ENCODE data around the gene FAF1.

Gene FAF1

DNA sequence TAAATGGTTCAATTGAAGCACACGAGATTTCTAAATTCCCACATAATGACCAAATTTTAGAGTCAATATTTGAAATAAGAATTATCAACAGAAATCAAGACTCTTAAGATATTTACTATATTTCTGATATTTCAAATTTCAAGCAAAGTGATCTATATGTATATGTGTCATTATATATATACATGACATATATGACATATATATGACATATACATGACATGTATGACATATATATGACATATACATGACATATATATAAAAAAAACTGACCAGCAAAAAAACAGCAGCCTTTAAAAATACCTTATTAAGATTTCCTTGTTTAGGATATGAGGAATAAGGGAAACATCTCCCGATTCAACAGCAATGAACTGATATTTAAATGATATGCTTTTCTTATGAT, 266.2 kb downstream of the FAF1 start:
- DNase-seq, result no peak

DNA sequence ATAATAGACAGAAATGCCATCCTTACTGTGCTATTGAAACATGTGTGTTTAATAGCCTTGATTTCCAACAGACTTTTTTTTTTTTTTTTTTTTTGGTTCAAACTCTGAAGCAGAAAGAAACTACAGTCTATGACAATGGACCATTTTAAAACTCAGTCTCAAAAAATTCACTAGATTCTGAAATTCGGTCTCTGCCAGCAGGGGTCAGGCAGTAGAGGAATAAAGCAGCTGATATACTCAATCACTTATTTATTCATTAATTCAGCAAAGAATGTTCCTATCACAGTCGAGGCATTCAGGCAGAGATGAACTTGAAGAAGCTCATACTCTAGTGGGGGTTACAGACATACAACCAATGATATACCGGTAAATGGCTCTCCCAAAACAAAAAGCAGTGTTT, 275.9 kb downstream of the FAF1 start:
- DNase-seq, result no peak

DNA sequence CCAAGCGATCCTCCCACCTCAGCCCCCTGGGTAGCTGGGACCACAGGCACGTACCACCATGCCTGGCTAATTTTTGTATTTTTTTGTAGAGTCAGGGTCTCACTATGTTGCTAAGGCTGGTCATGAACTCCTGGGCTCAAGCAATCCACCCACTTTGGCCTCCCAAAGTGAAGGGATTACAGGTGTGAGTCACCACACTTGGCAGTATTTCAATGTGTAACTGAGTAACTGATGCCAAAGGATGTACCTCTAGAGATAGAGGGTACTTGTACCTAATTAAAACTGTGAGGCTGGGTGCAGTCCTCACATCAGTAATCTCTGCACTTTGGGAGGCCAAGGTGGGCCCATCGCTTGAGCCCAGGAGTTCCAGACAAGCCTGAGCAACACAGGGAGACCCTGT, 278.1 kb downstream of the FAF1 start:
- no peak for DNase-seq

DNA sequence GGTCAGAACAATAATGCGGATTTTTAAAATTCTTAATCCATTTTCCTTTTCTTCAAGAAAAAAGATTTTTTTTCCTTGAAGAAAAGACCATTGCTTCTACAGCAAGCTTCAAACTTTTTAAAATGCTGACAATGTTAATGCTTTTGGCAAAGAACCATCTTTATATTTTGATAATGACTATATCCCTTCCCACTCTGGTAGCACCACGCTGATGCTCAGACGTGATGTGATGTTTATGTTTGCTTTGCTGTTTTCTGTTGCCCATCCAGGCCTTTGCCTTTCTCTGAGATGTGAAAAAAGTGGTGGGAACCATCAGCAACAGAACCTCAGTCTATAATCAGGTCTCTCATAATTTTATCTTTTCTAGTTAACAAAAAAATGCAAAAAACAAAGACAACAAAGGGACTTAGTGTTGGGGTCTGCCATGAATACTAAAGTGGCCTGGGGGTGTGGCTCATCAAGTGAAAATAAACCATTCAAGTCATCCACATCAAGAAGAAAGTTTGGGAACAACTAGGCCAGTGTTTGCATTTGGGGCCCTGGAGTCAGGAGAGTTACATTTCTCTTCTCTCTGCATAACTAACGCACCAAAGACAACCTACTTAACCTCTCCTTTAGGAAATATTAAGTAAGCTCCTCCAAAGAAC, 292.2 kb downstream of the FAF1 start:
- DNase-seq, result no peak

DNA sequence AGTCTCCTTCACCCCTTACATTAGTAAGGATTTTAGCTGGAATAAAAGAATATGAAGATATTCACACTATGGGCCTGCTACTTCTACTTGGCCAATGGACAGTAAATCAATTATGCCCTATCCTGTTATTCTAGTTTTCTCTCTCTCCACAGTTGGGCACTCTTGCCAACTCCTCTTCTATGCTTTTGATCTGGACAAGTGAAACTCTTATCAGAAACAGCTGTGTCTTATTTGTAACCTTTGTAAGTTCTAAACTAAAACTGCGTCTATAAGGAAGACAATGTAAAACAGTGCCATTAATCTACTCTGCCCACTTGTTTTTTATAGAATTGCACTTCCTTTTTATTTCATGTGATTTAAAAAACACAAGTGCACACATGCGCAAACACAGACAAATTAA, 292.8 kb downstream of the FAF1 start:
- DNase-seq, result no peak

DNA sequence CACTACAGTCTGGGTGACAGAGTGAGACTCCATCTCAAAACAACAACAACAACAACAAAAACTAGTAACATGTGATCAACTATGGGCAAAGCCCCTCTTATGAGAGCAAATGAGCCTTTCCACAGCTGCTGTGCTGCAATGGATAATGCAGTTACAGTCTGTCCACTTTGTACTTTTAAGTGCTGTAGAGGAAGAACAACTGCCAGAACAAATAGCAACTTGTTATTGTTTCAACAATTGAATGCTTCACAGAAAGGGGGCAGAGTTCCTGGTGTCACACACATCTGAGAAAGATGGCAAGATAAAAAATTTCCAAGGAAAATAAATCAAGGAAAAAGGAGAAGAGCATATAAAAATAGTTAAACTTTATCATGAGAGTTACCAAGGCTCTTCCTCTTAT, 293.2 kb downstream of the FAF1 start:
- DNase-seq, result no peak

DNA sequence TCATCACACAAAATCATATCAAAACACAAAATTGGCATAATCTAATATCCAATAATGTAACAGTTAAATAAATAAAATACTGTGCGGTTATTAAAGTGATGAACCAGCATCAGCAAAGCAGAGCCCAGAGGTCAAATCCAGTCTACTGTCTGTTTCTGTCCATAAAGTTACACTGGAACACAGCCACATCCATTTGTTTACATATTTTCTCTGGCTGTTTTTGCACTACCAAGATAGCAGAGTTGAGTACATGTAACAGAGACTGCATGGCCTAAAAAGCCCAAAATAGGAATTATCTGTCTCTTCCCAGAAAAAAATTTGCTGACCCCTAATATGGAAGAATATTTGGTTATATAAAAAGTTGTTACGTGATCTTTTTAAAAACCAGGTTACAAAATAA, 294.7 kb downstream of the FAF1 start:
- DNase-seq, result no peak

DNA sequence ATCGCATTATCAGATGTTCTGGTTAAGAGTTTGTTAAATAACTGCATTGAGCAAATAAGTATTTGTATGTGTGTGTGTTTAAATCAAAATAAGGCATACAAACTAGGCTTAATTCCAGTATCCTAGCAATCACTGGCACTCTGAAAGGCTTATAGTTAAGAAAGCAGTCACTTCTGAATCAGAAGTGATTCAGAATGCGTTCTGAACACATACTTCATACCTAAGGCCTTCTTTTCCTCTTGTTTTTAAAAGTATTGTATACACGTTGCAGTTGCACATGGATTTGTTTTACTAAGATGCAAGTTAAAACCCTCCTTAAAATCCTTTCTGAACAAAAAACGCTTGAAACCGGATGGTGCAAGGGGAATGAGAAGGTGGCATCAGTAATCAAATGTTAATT, 298.4 kb downstream of the FAF1 start:
- no peak for DNase-seq

DNA sequence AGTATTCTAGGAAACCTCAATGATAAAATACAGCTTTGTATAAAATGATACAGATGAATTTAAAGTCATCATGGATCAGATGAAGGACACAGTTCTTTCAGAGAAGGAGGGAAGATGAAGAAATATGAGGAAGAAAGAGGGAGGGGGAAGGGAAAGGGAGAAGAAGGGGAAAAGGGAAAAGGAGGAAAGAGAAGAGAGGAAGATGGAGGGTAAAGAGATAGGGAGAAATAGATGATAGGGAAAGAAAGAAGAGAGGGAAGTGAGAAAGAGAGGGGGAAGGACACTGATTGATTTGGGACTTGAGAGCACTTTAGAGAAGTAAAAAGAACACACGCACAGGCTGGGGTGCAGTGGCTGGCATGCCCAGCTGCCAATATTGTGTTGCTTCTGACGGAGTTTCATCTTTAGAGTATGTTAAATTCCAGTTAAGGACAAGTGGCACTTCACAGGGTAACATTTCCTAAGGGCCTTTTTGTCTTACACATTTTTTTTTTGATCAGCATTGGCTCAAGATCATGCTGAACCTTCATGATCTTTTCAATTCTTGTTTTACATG, 300.9 kb downstream of the FAF1 start:
- no peak for DNase-seq

DNA sequence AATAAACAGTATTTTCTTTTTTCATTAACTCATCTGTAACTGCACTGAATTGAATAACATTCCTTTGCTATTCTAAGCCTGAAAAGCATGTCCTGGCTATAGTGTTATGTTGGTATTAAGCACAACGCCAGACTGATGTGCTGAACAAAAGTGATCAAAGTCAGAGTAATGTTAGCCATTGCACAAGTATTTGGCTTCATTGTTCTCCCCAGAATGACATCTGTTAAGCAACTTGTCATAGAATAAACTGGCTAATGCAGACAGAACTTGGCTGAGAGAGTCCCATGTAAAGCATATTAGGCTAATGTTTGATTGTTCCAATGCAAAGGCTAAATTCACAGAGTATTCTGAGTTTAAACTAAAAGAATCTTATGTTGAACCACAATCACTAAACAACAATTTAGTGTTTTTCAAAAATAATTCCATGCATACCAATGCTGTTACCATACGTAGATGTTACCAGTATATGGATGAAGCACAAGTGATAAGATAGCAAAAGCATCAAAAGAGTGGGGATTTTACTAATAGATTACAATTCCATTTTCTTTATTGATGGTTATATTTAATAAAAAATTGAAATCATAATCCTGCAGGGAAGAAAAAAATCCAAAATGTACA, 301.5 kb downstream of the FAF1 start:
- no peak for DNase-seq

DNA sequence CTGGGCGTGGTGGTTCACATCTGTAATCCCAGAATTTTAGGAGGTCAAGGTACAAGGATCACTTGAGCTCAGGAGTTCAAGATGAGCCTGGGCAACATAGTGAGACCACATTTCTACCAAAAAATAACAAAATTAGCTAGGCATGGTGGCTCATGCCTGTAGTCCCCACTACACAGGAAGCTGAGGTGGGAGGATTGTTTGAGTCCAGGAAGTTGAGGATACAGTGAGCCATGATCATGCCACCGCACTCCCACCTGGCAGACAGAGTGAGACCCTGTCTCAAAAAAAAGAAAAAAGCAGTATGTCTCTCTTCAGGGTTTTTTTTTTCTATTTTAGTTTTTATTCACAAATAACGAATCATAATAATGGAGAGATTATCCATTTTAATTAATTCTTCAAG, 303.1 kb downstream of the FAF1 start:
- DNase-seq, result no peak

DNA sequence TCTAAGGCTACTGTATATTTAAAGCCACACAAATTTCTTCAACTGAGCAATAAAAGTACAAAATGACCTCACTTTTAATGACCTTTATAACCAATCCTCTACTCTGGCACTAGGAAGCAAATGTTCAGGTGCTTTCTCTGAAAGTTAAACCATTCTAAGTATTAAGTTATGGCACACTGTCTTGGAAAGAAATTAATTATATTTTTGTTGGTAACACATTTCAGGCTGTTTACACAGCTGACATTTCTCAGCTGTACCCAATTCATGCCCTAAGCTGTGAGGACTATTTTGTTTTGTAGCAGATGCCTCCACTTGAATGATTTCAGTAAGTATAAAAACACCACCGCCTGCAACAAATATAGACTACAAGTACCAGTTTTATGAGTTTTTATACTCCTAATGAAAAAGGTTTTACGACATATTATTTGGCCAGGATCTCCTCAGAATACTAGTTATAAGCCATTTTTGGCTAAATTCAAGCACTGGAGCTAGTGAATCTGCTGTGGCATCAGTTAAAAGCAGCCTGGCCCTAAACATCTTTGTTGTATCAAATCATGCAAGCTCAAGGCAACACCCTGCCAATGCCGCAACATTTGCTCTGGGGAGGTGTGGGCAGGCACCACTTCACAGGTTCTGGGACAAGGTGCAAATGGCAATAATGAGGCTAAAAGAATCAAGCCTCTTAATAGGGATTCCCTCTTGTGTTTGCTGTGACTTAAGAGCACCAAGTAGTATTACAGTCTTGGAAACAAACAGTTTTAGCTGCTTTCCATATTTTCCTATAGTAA, 308.4 kb downstream of the FAF1 start:
- DNase-seq, result no peak

DNA sequence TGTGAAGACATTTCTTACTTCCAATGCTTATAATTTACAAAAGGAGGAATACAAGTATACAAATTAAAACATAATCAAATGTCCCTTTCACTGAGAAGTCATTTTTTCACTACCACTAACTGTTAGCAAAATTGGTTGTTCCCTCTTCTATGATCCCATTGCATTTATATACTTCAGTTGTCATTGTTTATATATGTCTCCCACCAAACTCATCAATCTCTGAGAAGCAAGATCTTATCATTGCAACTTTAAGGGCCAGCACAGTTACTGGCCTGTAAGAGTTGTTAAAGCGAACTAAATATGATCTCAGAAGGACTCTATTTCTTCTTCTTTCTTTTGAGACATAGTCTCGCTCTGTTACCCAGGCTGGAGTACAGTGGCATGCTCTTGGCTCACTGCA, 313.5 kb downstream of the FAF1 start:
- DNase-seq, result no peak

DNA sequence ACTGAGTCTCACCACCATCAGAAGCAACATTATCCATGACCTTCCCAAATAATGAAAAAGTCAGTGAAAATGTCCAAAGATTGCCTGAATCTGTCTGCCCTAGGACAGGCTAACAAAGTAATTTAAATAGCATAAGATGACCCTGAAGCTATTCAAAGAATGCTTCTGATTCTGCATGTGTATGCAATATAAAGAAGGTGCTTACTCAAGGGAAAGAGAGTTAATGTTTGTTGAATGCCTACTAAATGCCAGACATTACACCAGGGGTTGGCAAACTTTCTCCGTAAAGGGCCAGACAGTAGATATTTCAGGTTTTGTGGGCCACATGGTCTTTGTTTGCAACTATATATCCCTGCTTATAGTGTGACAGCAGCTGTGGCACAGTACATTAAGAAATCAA, 314.9 kb downstream of the FAF1 start:
- no peak for DNase-seq

DNA sequence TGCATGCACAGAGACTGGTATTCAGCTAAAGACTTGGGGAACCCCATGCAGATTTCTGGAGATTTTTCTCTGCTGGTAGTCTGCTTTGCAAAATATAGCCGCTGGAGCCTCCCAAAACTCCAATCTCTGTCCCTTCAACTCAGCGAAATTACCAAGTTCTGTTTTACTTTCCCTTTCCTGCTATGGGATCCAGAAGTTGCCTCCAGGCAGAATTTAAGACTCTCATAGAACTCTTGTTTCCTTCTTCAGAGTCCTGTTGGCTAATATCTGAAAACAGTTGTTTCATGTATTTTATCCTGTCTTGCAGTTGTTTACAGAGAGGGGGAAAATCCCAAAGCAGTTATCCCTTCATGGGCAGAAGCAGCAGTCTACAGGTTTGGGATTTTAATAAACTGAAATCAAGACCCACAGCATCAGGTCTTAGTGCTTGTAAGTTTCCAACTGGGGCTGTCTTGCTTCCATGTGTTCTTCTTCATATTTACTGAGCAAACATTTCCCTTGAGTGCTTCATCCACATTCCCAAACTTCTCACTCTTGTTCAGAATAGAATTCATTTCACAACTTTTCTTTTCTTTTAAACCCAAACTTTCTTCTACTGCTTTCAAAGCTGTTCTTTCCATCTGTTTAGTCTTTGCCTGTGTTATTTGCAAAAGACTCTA, 315.5 kb downstream of the FAF1 start:
- no peak for DNase-seq

DNA sequence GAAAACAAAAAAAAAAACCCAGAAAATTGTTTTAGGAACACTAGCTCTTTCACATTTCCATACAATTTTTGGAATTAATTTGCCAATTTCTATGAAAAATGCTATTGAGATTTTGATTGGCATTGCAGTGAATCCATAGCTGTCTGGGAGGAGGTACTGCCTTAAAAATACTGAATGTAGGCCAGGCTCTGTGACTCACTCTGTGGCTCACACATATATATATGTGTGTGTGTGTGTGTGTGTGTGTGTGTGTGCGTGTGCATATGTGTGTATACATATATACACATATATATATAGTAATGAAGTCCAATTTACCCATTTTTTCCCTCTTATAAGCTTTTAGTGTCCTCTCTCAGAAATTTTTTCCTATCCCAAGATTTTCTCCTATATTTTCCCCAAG, 322.6 kb downstream of the FAF1 start:
- no peak for DNase-seq

DNA sequence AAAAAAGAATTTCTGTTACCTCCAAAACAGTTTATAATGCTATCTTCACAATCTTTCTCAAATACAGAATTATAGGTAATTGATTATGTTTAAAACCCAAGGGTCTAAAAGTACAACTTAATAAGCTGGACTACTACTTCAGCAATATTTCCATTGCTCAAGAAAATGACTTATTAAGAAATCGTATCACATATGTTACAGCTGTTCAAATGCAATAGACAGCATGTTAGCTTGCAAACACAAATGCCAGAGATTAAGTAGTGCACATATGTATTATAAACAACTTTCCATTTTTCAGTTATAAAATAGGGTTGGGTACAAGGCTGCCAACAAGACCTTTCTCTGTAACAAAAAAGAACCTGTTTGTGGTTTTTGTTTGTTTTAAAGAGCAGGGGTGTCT, 325.8 kb downstream of the FAF1 start:
- no peak for DNase-seq

DNA sequence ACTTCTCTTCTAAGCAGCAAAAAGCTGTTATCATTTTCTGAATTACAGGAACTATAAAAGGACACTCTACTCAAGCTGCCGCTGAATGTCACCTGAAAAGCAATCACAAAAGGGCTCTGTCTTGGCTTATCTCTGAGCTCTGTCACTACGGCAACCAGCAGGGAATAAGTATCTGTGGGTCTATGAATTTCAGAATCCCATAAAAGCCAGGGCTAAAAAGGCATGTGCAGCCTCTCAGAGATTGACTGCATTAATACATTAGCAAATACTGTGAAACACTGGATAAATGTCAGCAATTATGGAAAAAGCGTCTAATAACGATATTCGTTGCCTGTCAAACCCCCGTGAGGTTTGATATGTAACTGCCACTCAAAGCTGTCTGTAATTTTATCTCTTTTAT, 326.6 kb downstream of the FAF1 start:
- DNase-seq, result no peak

DNA sequence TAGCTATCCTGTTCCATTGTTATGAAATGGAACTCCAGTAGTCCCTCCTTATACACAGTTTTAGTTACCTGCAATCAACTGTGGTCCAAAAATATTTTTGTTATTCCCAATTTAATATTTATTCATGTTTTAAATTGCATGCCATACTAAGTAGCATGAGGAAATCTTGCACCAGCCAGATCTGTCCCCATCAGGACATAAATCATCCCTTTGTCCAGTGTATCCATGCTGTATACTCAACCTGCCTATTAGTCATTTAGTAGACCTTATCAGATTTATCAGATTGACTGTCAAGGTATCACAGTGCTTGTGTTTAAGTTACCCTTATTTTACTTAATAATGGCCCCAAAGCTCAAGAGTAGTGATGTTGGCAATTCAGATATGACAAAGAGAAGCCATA, 328.9 kb downstream of the FAF1 start:
- no peak for DNase-seq

DNA sequence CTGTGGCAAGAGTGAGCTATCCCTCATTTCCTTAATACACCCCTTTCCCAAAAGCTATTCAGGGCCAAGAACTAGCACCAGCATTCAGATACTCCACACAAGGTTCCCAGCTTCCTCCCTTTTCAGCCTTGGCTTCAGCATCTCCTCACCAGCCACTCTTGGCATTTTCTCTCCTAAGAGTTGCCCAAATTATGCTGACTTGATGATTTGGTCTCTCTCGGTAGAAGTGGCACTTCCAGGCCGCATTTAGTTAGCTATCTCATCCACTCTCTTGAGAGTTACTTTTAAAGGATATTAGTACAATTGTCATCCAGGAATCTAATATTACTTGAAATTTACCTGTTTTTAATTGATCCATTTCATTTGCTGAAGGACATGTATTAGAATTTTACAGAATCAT, 337.8 kb downstream of the FAF1 start:
- DNase-seq, result no peak

DNA sequence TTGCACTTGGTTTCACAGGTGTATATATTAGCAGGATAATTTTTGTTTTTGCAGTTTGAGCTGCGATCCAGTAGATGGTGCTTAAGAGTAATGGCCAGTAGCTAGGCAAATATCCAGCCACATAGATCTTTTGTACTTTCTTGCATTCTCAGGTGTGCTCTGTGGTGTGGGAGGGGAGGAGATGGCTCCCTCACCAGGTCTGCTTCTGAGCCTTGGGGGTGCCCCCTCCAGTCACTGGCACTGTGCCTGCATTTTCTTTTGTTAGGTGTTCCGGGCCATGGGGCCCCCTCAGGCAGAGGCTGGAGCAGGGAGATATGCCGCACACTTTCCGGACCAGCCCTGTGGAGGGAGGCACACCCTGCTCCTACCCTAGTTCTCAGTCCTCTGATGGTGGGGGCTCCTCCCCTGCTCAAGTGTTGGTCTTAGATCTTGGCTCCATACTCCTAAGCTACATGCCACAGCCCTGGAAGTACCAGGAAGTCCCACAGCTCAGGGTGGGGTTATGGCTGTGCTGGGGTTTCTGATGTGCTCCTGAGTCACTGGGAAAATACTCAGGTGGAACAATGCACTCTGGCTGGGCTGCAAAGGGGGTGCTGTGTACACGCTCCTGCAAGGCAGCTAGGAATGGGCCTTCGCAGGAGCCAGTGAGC, 339.3 kb downstream of the FAF1 start:
- no peak for DNase-seq

DNA sequence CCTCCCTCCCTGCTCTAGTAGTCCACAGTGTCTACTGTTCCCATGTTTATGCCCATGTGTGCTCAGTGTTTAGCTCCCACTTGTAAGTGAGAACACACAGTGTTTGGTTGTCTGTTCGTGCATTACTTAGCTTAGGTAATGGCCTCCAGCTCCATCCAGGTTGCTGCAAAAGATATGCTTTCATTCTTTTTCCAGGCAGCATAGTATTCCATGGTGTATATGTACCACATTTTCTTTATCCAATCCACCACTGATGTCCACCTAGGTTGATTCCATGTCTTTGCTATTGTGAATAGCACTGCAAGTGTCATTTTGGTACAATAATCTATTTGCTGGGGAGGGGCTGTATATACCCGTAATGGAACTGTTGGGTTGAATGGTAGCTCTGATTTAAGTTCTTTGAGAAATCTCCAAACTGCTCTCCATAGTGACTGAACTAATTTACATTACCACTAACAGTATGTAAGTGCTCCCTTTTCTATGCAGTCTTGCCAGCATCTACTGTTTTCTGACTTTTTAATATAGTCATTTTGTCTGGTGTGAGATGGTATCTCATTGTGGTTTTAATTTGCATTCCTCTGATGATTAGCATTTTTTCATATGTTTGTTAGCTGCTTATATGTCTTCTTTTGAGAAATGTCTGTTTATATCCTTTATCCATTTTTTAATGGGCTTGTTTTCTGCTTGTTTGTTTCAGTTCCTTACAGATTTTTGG, 344.9 kb downstream of the FAF1 start:
- no peak for DNase-seq
